ENCODE data around the gene ZSCAN1.
"Not testable (repeated sequence)": the region's sequence is repeated elsewhere in the genome, so short reads cannot be mapped to it uniquely, and the experiment has no call there.

Gene ZSCAN1, protein sequence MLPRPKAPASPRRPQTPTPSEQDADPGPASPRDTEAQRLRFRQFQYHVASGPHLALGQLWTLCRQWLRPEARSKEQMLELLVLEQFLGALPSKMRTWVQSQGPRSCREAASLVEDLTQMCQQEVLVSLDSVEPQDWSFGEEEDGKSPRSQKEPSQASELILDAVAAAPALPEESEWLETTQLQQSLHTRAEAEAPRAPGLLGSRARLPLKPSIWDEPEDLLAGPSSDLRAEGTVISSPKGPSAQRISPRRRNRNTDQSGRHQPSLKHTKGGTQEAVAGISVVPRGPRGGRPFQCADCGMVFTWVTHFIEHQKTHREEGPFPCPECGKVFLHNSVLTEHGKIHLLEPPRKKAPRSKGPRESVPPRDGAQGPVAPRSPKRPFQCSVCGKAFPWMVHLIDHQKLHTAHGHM

DNA sequence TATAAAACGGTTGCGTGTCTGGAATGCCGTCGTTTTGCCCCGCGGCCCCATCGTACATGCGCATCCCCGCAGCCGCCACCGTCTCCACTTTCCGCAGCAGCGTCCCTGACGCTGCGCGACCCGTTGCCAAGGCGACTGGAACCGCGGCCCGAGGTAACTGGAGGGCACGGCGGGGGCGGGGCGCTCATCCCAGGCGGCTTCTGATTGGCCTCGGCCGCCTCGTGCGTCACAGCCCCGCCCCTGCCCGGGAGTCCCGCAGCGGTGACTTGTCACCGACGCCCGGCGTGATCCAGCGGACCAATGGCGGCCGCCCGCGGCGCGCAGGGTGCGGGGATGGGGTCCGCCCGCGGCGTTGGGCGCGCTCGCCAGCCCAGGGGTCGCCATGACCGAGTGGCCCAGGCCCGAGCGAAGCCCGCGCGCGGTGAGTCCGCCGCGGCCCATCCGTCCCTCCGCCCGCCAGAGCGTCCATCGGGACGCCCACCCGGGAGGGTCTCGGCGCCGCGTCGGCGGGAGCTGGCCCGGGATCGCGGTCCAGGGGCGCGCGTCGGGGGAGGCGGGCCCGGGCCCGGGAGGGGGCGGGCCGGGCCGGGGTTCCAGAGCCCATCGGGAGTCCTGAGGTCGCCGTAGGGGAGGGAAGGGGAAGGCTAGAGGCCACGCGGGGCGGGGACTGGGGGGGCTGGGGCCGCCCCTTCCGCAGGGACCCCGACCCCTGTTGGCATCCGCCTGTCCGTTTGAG, at the start of gene ZSCAN1:
TSS of gene ZSCAN1 (plus strand) at position 285 of the 736 bp plus-strand sequence. CDS start 3,812 bp downstream, outside the sequence.
- no peak for DNase-seq (ENCODE audit: low read depth)

DNA sequence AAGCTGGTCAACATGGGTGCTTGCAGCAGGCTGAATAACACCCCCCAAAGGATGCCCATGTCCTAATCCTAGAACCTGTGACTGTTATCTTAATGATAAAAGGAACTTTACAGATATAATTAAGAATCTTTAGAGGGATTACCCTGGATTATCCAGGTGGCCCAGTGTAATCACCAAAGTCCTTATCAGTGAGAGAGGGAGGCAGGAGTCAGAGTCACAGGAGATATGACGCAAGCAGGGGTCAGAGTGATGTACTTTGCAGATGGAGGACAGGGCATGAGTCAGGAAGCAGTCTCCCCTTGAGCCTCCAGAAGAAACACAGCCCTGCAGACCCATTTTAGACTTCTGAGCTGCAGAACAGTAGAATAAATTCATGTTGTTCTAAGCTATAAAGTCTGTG, 41.0 kb upstream of the ZSCAN1 start:
- DNase-seq (ENCODE audit: low read depth): no peak

DNA sequence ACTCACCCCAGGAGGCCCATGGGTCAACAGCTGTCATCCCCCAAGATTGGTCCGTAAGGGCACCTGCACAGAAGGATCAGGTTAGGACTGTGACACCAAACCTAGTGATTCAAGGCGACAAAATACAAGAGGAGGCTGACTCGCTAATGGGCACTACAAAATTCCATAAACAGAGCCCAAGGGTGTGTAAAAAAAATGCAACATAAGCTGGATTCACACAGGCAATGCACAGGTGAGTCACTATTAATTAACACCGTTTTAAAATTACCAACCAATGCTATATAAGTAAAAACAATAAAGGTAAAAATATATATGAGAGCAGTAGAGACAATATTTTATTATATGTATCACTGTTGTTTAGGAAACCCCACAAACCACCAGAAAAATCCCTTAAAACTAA, 33.1 kb upstream of the ZSCAN1 start:
- no peak for DNase-seq (ENCODE audit: low read depth)

GRCh38 chr19:58001895-58002369, 31.9 kb upstream of the ZSCAN1 start:
- no peak for DNase-seq (ENCODE audit: low read depth)

DNA sequence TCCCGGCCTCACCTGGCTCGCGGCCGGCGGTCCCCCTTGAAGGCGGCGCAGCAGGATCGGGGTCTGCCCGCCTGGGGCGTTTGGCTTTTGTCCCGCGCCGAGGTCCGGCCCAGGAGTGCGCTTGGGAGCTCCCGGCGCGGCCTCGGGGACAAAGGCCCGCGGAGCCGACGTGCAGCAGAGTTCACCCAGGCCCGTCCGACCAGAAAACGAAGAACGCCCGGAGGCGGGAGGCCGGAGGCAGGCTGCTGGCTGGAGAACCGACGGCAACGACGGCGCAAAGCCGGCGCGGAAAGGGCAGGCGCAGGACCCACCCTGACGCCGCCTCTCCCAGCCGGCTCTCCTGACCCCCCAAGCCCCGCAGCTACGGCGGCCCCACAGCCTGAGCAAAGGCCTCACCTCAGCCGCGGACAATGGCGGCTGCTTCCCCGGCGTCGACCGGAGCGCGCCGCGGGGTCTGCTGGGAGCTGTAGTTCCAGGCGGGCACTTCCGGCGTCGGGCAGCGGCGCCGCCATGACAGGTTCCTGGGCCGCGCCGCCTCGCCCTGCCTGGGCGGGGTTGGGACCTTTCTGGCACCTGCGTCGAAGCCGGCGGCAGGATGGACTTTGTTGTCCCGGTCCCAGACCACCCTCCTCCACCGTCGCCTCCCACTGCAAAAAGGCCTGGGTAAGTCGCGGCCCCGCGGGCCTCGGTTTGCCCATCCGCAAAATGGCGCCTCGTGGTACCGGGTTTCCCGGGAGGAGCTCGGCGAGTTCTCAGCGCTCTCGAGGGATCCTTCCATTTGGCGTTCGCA, 31.2 kb upstream of the ZSCAN1 start, which contains the start of gene ZNF606:
TSS of gene ZNF606 (minus strand) at position 437 of the 790 bp plus-strand sequence. CDS start 1,501 bp downstream, outside the sequence.
- peak; percentile 66 for DNase-seq (ENCODE audit: low read depth)

GRCh38 chr19:58003174-58003828, 30.5 kb upstream of the ZSCAN1 start:
- no peak for DNase-seq (ENCODE audit: low read depth)

GRCh38 chr19:58007285-58007684, 26.5 kb upstream of the ZSCAN1 start:
- no peak for DNase-seq (ENCODE audit: low read depth)

DNA sequence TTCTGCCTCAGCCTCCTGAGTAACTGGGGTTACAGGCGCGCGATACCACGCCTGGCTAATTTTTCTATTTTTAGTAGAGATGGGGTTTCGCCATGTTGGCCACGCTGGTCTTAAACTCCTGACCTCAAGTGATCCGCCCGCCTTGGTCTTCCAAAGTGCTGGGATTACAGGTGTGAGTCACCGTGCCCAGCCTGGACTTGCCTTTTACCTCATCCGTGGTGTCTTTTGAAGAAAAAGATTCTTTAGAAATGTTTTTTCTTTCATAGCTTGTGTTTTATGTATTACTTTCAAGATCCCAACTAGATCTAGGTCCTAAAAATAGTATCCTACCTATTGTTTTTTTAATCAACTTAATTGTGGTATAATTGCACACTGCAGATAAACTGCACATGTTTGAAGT, 24.9 kb upstream of the ZSCAN1 start:
- not testable (repeated sequence) for DNase-seq (ENCODE audit: low read depth)

DNA sequence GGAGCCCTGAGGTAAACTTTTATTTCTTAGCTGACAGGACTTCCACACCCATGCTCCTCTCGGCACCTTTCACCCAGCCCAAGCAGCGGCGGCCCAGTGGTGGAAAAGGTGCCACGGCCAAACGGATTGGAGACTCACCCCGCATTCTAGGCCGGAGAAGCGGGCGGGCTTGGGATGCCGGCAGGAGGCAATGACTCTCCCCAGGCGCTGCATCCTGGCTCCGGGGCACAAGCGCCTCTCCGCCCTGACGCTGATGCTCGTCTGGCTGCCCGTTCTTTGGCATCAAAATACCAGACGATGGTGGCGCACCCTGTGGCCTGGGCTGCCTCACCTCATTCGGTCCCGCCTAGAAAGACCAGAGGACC, 24.5 kb upstream of the ZSCAN1 start:
- no peak for DNase-seq (ENCODE audit: low read depth)

DNA sequence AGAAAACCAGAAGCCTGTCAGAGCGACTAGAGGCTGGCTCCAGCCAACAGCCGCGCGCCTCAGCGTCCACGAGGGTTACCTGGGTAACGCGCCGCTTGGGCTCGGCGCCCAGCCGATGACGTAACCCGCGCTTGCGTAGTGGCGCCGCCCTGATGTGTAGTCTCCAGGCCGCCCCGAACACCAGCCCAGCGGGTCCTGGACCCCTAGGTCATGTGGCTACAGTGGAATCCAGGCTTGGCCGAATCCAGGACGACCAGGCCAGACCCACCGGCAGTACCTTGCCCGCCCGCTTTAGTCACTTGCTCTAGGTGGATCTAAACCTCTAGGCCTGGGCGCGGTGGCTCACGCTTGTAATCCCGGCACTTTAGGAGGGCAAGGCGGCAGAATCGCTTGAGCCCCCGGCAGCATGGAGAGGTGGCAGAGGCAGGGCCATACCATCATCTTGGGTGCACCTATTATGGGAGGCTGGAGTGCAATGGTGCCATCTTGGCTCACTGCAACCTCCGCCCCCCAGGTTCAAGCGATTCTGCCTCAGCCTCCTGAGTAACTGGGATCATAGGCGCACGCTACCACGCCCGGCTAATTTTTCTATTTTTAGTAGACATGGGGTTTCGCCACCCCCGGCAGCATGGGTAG, 24.0 kb upstream of the ZSCAN1 start:
- DNase-seq (ENCODE audit: low read depth): no peak

DNA sequence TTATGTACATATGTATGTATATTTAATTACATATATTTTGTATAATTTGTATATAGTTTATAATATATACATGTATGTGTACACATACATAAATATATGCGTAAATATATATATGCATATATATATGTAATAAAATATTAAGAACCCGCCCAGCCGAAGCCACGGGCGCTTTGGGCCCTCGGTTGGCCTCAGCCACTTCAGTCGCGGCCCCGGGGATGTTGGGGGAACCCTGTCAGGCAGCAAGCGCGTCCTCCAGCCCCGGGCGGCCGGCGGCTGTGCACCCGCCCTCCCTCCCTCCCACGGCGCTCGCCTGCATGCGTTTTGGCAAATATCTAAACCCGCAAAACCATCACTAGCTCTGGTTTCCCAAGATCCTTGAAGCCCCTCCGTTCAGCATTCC, 23.3 kb upstream of the ZSCAN1 start:
- no peak for DNase-seq (ENCODE audit: low read depth)

DNA sequence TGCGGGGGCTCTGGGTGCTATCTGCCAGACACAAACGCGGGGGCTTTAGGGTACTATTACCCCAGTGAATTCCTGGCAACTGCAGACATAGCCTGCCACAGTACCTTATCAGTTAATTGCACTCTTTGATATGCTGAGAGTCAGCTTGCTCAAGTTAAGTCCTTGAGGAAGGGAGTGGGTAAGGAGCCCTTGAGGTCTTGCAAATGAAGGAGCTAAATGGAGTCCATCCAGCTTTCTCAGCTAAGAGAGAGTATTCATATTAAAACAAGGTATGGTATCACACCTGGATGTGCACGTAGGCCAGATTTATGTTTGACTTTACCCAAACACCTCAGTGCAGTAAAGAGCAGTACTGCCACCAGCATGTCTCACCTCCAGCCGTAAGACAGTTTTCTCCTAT, 19.7 kb upstream of the ZSCAN1 start:
- no peak for DNase-seq (ENCODE audit: low read depth)

DNA sequence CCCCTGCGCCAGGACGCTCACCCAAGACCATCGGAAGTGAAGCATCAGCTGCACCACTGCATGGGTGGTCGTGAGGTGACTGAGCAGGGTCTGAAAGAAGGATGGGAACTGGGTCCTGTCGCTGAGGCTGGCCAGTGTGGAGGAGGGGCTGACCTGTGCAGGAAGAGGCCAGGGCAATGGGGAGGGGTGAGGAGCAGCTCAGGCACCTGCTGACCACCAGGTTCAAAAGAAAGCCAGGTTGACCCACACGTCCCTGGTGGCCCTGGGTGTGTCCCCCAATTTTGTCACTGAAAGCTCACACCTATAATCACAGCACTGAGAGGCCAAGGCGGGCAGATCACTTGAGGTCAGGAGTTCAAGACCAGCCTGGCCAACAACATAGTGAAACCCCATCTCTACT, 13.7 kb upstream of the ZSCAN1 start:
- no peak for DNase-seq (ENCODE audit: low read depth)

DNA sequence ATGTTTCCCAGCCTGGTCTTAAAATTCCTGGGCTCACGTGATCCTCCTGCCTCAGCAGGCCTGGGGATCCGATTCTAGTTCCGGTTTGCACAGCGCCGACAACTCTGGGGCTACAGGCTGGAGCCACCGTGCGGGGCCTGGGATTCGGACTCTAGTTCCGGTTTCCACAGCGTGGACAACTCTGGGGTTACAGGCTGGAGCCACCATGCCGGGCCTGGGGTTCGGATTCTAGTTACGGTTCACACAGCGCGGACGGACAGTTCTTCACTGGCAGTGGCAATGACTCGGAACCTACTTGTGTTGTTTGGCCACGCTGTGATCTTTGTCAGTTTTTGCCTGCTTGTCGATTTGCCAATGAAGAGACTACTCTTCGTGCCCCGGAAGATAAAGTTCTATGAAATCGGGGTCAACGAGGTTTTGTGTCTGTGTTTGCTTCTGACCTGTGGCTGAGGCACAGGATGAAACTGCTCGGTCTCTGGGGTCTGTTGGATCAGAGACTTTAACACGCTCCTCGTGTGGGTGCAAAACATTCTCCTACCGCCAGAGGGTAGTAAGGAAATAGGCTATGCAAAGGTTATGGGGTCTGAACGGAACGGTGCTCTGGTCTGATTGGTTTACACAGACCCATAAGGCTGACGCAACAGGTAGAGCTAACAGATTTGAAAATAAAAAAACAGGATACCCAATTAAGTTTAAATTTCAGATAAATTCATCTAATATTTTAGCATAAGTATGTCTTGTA, 12.1 kb upstream of the ZSCAN1 start:
- no peak for DNase-seq (ENCODE audit: low read depth)

GRCh38 chr19:58022283-58022660, 11.6 kb upstream of the ZSCAN1 start:
- DNase-seq (ENCODE audit: low read depth): no peak

DNA sequence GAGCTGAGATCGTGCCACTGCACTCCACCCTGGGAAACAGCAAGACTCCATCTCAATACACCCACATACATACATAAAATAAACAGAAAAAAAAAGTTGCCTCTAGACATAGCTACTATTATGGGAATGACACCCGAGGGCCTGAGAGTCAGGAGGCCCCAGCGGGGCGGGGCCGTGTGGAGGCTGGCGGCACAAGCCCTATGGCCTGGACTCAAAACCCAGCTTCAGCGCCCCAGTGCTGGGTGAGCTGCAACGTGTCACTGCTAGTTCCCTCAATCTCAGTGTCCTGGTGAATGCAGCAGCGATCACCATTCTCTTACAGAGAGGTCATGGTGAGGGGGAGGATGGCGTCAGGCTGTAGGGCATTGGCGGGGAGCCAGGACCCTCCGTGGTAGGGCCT, 9.2 kb upstream of the ZSCAN1 start:
- DNase-seq (ENCODE audit: low read depth): no peak

GRCh38 chr19:58034477-58034793, 610 bp downstream of the ZSCAN1 start:
- no peak for DNase-seq (ENCODE audit: low read depth)

GRCh38 chr19:58035863-58036262, 2.0 kb downstream of the ZSCAN1 start:
- DNase-seq (ENCODE audit: low read depth): no peak

DNA sequence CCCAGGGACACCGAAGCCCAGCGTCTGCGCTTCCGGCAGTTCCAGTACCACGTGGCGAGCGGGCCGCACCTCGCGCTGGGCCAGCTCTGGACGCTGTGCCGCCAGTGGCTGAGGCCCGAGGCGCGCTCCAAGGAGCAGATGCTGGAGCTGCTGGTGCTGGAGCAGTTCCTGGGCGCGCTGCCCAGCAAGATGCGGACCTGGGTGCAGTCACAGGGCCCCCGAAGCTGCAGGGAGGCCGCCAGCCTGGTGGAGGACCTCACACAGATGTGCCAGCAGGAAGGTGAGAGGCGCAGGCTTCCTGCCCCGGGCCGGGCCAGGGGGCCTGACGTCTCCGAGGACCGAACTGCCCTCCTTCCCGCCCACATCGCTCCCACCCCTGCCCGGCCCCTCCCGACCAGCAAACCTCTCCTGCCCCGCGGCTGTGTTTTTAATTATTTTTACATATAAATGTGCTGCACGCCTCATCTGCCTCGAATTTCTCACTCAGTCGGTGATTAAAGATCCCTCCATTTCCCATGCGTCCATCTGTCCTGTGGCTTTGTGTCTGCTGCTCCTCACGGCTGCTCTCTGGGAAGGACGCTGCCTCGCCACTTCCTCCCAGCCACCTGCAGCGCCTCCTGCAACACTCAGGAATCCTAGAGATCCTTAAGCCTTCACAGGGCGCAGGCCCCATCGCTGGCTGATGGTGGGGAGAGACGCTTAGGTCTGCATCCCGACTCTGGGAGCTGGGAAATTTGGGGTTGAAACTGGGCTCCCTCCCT, 4.3 kb downstream of the ZSCAN1 start:
- DNase-seq (ENCODE audit: low read depth): no peak

DNA sequence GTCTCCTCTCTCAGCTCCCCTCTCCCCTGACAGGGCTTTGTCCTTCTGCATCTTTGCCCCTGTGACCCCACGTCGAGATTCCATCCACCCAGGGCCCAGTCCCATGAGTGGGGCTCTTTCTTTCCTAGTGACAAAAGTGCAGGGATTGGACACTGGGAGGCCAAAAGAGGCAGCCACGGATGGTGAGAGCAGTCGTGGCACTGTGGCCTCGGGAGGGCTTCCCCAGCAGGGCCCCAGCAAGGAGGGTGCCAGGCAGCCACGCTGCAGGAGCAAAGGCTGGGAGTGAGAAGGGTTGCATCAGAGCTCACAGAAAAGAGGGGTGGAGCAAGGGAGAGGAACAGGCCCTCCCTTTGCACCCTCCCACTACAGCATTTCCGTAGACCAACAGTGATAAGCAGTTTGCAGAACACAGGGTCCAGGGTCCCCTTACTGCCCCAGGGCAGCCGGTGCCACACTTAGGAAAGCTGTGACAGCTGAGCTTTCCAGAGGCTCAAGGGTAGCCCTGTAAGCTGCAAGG, 4.9 kb downstream of the ZSCAN1 start:
- DNase-seq (ENCODE audit: low read depth): no peak

All from HS-27A (cell line).